Nephron progenitor cell (in vitro differentiated cells): ENCODE data around the gene MEIS1.

Experiments
- DNase-seq: peaks from one replicate; pipeline ENCODE4 v3.0.0; 2021
- H3K27ac Mint-ChIP-seq: 2 replicates; pipeline ENCODE4 v1.8.0; 2021; ENCODE audit warnings: mild to moderate bottlenecking, moderate library complexity, mixed read lengths
- H3K27me3 Mint-ChIP-seq: 2 replicates; pipeline ENCODE4 v1.8.0; 2021; ENCODE audit warnings: mild to moderate bottlenecking, low read depth, mixed read lengths; ENCODE audit not compliant: poor library complexity
- H3K36me3 Mint-ChIP-seq: 2 replicates; pipeline ENCODE4 v1.8.0; 2021; ENCODE audit warnings: low read depth, mixed read lengths
- H3K4me1 Mint-ChIP-seq: 2 replicates; pipeline ENCODE4 v1.8.0; 2021; ENCODE audit warnings: mixed read lengths
- H3K4me3 Mint-ChIP-seq: 2 replicates; pipeline ENCODE4 v1.8.0; 2021; ENCODE audit warnings: mild to moderate bottlenecking, moderate library complexity, mixed read lengths
- H3K9me3 Mint-ChIP-seq: 2 replicates; pipeline ENCODE4 v1.8.0; 2021; ENCODE audit warnings: mild to moderate bottlenecking, moderate library complexity, mixed read lengths
- CTCF ChIP-seq: fragments of 200-600 bp; sonication (generic); IDR thresholded peaks from 2 replicates; pipeline ENCODE4 v1.5.0; 2021; ENCODE audit warnings: antibody characterized with exemption

The MEIS1 gene

GRCh38 chr2:66508484-66509071 lies 73.7 kb downstream of the MEIS1 start:
- Mint-ChIP-seq H3K27ac (peak overlapping the region; percentile 98), H3K9me3 (no peaks in the 10 kb centered on the region), H3K4me1 (peaks cover 84% of the 10 kb centered on the region), H3K36me3 (peaks cover 36% of the 10 kb centered on the region), H3K4me3 (peak overlapping the region; percentile 75), H3K27me3 (no peaks in the 10 kb centered on the region)
- no peak for TF ChIP-seq CTCF
- no peak for DNase-seq

- Mint-ChIP-seq H3K27me3 (no peaks in the 10 kb centered on the region), H3K4me3 (peak overlapping the region; percentile 75), H3K27ac (peak overlapping the region; percentile 55), H3K9me3 (no peaks in the 10 kb centered on the region), H3K4me1 (peaks cover 86% of the 10 kb centered on the region), H3K36me3 (peaks cover 35% of the 10 kb centered on the region)
- TF ChIP-seq CTCF: no peak
- DNase-seq: no peak
Measured at GRCh38 chr2:66509326-66509811, 74.4 kb downstream of the MEIS1 start.

- Mint-ChIP-seq H3K27ac (no peak overlapping the region), H3K4me1 (peaks cover 57% of the 10 kb centered on the region), H3K27me3 (no peaks in the 10 kb centered on the region), H3K36me3 (peaks cover 61% of the 10 kb centered on the region), H3K9me3 (no peaks in the 10 kb centered on the region), H3K4me3 (no peak overlapping the region)
- no peak for TF ChIP-seq CTCF
- DNase-seq: no peak
Measured at GRCh38 chr2:66512626-66513025, 77.7 kb downstream of the MEIS1 start.

DNA sequence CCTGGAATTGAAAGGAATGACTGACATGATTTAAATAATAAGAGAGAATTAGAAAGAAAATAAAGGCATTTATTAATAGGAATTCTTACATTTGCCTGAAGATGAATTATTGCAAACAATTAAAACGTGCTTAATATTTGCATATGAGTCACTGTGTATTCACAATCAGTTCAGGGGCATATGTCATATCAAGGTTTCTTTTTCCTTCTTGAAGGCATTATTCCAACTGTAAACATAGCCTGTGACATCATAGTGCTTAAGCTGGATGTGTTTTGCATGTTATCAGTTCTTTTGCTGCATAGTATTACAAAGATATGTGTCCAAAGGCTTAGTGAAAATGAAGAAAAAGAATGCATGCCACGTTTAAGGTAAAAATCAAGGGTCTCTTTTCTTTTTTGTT lies 80.8 kb downstream of the MEIS1 start:
- Mint-ChIP-seq H3K27ac (no peak overlapping the region), H3K4me3 (no peak overlapping the region), H3K4me1 (peaks cover 37% of the 10 kb centered on the region), H3K27me3 (no peaks in the 10 kb centered on the region), H3K9me3 (no peaks in the 10 kb centered on the region), H3K36me3 (peaks cover 82% of the 10 kb centered on the region)
- no peak for TF ChIP-seq CTCF
- DNase-seq: no peak

- H3K27me3 Mint-ChIP-seq: no peaks in the 10 kb centered on the region
Measured at GRCh38 chr2:66516499-66516898, 81.6 kb downstream of the MEIS1 start.

More at GRCh38 chr2:66516499-66516898, 81.6 kb downstream of the MEIS1 start:
- no peak overlapping the region for H3K4me3 Mint-ChIP-seq
- H3K36me3 Mint-ChIP-seq: peaks cover 83% of the 10 kb centered on the region
- no peak overlapping the region for H3K27ac Mint-ChIP-seq
- no peaks in the 10 kb centered on the region for H3K9me3 Mint-ChIP-seq
- no peak for TF ChIP-seq CTCF
- DNase-seq: no peak
- peaks cover 38% of the 10 kb centered on the region for H3K4me1 Mint-ChIP-seq
